A549 (cell line): ENCODE data around the gene XPNPEP1. TPM values are rescaled to one million over a fixed set of nuclear protein-coding genes. Genes with fewer than 3 reads are reported as not detected.

Experiments used
- ATAC-seq, 2 experiments: fragments of 200-7000 bp in 1 of 2; fragments of >200 bp in 1 of 2; cut with Nextera tagmentation in 1 of 2; cut with Tn5 transposase in 1 of 2; 3 replicates each; pipeline versions ENCODE4 v1.8.0 to v1.9.1; 2018 to 2020; ENCODE audit warnings: mild to moderate bottlenecking in 1 of 2, moderate library complexity in 1 of 2
- CTCF ChIA-PET: fragments of 300-600 bp; sonication (Branson Sonifier 250); formaldehyde crosslinking; extraction: SDS; loops from one replicate; lab custom pipeline; 2021; ENCODE audit warnings: antibody characterized with exemption, inconsistent platforms; lab: Yijun Ruan, JAX
- POLR2A ChIA-PET: fragments of 350-600 bp; formaldehyde crosslinking; extraction: SDS; loops from one replicate; lab custom pipeline; 2021; ENCODE audit warnings: antibody characterized with exemption, inconsistent platforms; lab: Yijun Ruan, JAX
- DNase-seq, 2 experiments: peaks; one replicate each; pipeline versions ENCODE4 v3.0.0 to v3.0.0-alpha.2; 2011 to 2016; ENCODE audit warnings: low read depth in 1 of 2, low spot score in 1 of 2
- FAIRE-seq: peaks from 2 replicates; lab custom pipeline; 2011; peaks lifted over from hg19 to GRCh38; lab: Jason Lieb, UNC
- H3K27ac ChIP-seq, 2 experiments: fragments of >200 bp; sonication (Bioruptor Twin); formaldehyde crosslinking; 3 replicates each; pipeline ENCODE4 v1.5.1; 2016 to 2017
- H3K4me1 ChIP-seq: fragments of >200 bp; sonication (Bioruptor Twin); formaldehyde crosslinking; 3 replicates; pipeline ENCODE4 v1.6.1; 2016
- H3K4me2 ChIP-seq: fragments of >200 bp; sonication (Bioruptor Twin); formaldehyde crosslinking; 3 replicates; pipeline ENCODE4 v1.6.1; 2016
- H3K4me3 ChIP-seq: fragments of >200 bp; sonication (Bioruptor Twin); formaldehyde crosslinking; 3 replicates; pipeline ENCODE4 v1.5.1; 2016
- H3K9me3 ChIP-seq: fragments of >200 bp; sonication (Bioruptor Twin); formaldehyde crosslinking; 3 replicates; pipeline ENCODE4 v1.6.1; 2016
- CBX2 ChIP-seq: fragments of 200-600 bp; sonication (generic); IDR thresholded peaks from 2 replicates; pipeline ENCODE4 v1.6.1; 2016; ENCODE audit warnings: low read depth, mild to moderate bottlenecking, borderline replicate concordance
- CBX8 ChIP-seq: fragments of 200-600 bp; sonication (generic); IDR thresholded peaks from 2 replicates; pipeline ENCODE4 v1.6.1; 2016
- EHMT2 ChIP-seq: fragments of 200-600 bp; sonication (generic); IDR thresholded peaks from 2 replicates; pipeline ENCODE4 v1.6.1; 2016; ENCODE audit warnings: antibody characterized with exemption, low read depth, mild to moderate bottlenecking, moderate library complexity
- GATA3 ChIP-seq: IDR thresholded peaks from 2 replicates; pipeline ENCODE4 v1.6.1; 2012; ENCODE audit warnings: borderline replicate concordance
- HDAC2 ChIP-seq: fragments of 200-600 bp; sonication (generic); IDR thresholded peaks from 2 replicates; pipeline ENCODE4 v1.6.1; 2016
- MYC ChIP-seq: IDR thresholded peaks from 2 replicates; pipeline ENCODE4 v1.6.1; 2012; ENCODE audit warnings: mild to moderate bottlenecking, inconsistent platforms, low read length, improper control_type of control experiment, borderline replicate concordance
- NFE2L2 ChIP-seq: fragments of 150-350 bp; conservative IDR thresholded peaks from 2 replicates; pipeline ENCODE4 v1.6.1; 2014; ENCODE audit warnings: low read length
- NR3C1 ChIP-seq: fragments of >200 bp; sonication (Bioruptor Twin); formaldehyde crosslinking; IDR thresholded peaks from 3 replicates; pipeline ENCODE4 v1.6.1; 2017
- POLR2AphosphoS2 ChIP-seq: conservative IDR thresholded peaks from 2 replicates; pipeline ENCODE4 v1.6.1; 2012; ENCODE audit warnings: low read length, improper control_type of control experiment, inconsistent platforms
- RNF2 ChIP-seq: fragments of 200-600 bp; sonication (generic); IDR thresholded peaks from 2 replicates; pipeline ENCODE4 v1.6.1; 2016; ENCODE audit warnings: low read depth, mild to moderate bottlenecking, antibody characterized with exemption, moderate library complexity, borderline replicate concordance
- SREBF2 ChIP-seq: fragments of 450-650 bp; IDR thresholded peaks from 2 replicates; pipeline ENCODE4 v1.6.1; 2014; ENCODE audit warnings: mild to moderate bottlenecking, moderate library complexity
- TP53 ChIP-seq: fragments of 250-450 bp; sonication (Bioruptor Pico); IDR thresholded peaks from 2 replicates; pipeline ENCODE4 v1.5.0; 2021; ENCODE audit warnings: mild to moderate bottlenecking, moderate library complexity
- WGBS: methylation state at CpG from one replicate; pipeline ENCODE4 v1.1.6; 2017; ENCODE audit errors: missing lambda C conversion rate; 5-methylcytosine and 5-hydroxymethylcytosine counted together
- polyA plus RNA-seq, 4 experiments: library from polyadenylated mRNA; depleted of rRNA in 3 of 4; stranded (reverse); fragments of >200 nt; fragmentation: RNase III in 1 of 4; extraction: RNeasy Plus Mini Kit Qiagen cat#74134 plus additional on column Dnase treatment in 1 of 4; gene quantifications; 2 replicates in 3 of 4; 3 replicates in 1 of 4; pipeline ENCODE4 v1.2.3, GENCODE V29; 2011 to 2017
- TF ChIP-seq, protein P1 (sequence below): fragments of 200-600 bp; sonication (generic); IDR thresholded peaks from 2 replicates; pipeline ENCODE4 v1.6.1; 2016; ENCODE audit warnings: antibody characterized with exemption, mild to moderate bottlenecking, moderate library complexity
- TF ChIP-seq, protein P2 (sequence below): fragments of 250-450 bp; sonication (Bioruptor Pico); IDR thresholded peaks from 2 replicates; pipeline ENCODE4 v1.5.0; 2021; ENCODE audit warnings: mild to moderate bottlenecking, moderate library complexity, borderline replicate concordance
- TF ChIP-seq, protein P3 (sequence below): fragments of 150-350 bp; IDR thresholded peaks from 2 replicates; pipeline ENCODE4 v1.6.1; 2014; ENCODE audit warnings: low read depth, mild to moderate bottlenecking, low read length
- TF ChIP-seq, protein P4 (sequence below): IDR thresholded peaks from 2 replicates; pipeline ENCODE4 v1.6.1; 2012; ENCODE audit warnings: low read depth, borderline replicate concordance
- TF ChIP-seq, protein P5 (sequence below): fragments of 250-450 bp; sonication (Bioruptor Pico); IDR thresholded peaks from 2 replicates; pipeline ENCODE4 v1.5.0; 2020; ENCODE audit warnings: low read depth, mild to moderate bottlenecking, moderate library complexity
- TF ChIP-seq, protein P6 (sequence below): fragments of 450-650 bp; IDR thresholded peaks from 2 replicates; pipeline ENCODE4 v1.6.1; 2014; ENCODE audit warnings: antibody characterized with exemption

XPNPEP1 gene
- polyA plus RNA-seq, 2 of the 4 experiments (the other 2 are of a cell fraction): 32.5 to 53.9 TPM

DNA sequence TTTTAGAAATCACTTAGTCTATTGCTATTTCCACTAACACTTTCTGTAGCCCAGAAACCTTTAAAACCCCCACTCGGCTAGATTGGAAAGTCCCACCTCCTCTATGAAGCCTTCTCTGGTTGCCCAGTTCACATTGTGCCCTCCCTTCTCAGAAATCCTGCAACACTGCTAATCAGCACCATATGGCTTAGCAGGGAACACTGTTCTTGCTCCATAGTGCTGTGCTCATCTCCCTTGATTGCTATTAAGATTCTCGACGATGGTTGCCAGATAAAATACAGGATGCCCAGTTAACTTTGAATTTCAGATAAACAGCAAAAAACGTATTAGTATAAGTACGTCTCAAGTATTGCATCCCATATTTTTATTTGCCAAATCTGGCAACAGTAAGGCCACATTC is 40.1 kb upstream of the XPNPEP1 start:
- ChIA-PET CTCF (interaction anchor here (2.8 kb wide), 1 partner anchor 79 kb away, joined by 9 read pairs; no protein-coding TSS in a partner anchor), POLR2A (interaction anchor here (0.6 kb wide), 1 partner anchor 24 kb away, joined by 5 read pairs; no protein-coding TSS in a partner anchor)
- WGBS: 88% methylated on average over 5 of the region's 5 CpGs
- Histone ChIP-seq H3K4me1 (peaks cover 33% of the 10 kb centered on the region), H3K4me3 (no peak overlapping the region), H3K4me2 (no peak overlapping the region), H3K27ac (no peak overlapping the region), H3K9me3 (no peaks in the 10 kb centered on the region)
- TF ChIP-seq, protein P1, sequence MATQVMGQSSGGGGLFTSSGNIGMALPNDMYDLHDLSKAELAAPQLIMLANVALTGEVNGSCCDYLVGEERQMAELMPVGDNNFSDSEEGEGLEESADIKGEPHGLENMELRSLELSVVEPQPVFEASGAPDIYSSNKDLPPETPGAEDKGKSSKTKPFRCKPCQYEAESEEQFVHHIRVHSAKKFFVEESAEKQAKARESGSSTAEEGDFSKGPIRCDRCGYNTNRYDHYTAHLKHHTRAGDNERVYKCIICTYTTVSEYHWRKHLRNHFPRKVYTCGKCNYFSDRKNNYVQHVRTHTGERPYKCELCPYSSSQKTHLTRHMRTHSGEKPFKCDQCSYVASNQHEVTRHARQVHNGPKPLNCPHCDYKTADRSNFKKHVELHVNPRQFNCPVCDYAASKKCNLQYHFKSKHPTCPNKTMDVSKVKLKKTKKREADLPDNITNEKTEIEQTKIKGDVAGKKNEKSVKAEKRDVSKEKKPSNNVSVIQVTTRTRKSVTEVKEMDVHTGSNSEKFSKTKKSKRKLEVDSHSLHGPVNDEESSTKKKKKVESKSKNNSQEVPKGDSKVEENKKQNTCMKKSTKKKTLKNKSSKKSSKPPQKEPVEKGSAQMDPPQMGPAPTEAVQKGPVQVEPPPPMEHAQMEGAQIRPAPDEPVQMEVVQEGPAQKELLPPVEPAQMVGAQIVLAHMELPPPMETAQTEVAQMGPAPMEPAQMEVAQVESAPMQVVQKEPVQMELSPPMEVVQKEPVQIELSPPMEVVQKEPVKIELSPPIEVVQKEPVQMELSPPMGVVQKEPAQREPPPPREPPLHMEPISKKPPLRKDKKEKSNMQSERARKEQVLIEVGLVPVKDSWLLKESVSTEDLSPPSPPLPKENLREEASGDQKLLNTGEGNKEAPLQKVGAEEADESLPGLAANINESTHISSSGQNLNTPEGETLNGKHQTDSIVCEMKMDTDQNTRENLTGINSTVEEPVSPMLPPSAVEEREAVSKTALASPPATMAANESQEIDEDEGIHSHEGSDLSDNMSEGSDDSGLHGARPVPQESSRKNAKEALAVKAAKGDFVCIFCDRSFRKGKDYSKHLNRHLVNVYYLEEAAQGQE: no peak
- TF ChIP-seq POLR2AphosphoS2: no peak
- TF ChIP-seq, protein P2, sequence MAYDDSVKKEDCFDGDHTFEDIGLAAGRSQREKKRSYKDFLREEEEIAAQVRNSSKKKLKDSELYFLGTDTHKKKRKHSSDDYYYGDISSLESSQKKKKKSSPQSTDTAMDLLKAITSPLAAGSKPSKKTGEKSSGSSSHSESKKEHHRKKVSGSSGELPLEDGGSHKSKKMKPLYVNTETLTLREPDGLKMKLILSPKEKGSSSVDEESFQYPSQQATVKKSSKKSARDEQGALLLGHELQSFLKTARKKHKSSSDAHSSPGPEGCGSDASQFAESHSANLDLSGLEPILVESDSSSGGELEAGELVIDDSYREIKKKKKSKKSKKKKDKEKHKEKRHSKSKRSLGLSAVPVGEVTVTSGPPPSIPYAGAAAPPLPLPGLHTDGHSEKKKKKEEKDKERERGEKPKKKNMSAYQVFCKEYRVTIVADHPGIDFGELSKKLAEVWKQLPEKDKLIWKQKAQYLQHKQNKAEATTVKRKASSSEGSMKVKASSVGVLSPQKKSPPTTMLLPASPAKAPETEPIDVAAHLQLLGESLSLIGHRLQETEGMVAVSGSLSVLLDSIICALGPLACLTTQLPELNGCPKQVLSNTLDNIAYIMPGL (CRISPR knock-in tag): no peak
- TF ChIP-seq EHMT2: no peak
- ATAC-seq: no peak
- no peak for FAIRE-seq
- no peak for DNase-seq

DNA sequence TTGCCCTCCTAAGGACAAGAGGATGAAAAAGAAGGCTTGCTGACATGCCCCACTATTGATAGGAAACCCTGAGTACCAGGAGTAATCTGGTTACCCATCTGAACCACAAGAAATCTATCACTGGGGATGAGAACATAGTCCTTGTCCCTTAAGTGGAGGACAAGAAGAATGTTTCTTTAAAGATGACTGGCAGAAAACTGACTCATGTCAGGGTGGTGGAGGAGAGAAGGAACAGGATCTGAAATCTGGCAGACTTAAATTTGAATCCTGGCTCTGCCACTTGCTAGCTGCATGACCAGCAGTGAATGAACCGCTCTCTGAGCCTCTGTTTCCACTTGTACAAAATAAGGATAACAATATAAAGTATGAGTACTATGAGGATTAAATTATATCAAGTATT is 38.9 kb upstream of the XPNPEP1 start:
- no peak overlapping the region for H3K4me2 ChIP-seq
- no peak for ATAC-seq
- CTCF ChIA-PET: no interaction called here
- FAIRE-seq: no peak
- 94% methylated on average over 1 of the region's 1 CpG for WGBS
- TF ChIP-seq CBX2 (no peak), HDAC2 (no peak), GATA3 (no peak), MYC (no peak), SREBF2 (no peak), NFE2L2 (0 out of 2 replicates have a peak, but pooled peaks have one; percentile 20)
- TF ChIP-seq, protein P3, sequence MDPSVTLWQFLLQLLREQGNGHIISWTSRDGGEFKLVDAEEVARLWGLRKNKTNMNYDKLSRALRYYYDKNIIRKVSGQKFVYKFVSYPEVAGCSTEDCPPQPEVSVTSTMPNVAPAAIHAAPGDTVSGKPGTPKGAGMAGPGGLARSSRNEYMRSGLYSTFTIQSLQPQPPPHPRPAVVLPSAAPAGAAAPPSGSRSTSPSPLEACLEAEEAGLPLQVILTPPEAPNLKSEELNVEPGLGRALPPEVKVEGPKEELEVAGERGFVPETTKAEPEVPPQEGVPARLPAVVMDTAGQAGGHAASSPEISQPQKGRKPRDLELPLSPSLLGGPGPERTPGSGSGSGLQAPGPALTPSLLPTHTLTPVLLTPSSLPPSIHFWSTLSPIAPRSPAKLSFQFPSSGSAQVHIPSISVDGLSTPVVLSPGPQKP: no peak
- no peak for DNase-seq
- H3K9me3 ChIP-seq: no peaks in the 10 kb centered on the region
- H3K27ac ChIP-seq: no peak overlapping the region
- no peak overlapping the region for H3K4me3 ChIP-seq
- POLR2A ChIA-PET: no interaction called here
- peaks cover 25% of the 10 kb centered on the region for H3K4me1 ChIP-seq

DNA sequence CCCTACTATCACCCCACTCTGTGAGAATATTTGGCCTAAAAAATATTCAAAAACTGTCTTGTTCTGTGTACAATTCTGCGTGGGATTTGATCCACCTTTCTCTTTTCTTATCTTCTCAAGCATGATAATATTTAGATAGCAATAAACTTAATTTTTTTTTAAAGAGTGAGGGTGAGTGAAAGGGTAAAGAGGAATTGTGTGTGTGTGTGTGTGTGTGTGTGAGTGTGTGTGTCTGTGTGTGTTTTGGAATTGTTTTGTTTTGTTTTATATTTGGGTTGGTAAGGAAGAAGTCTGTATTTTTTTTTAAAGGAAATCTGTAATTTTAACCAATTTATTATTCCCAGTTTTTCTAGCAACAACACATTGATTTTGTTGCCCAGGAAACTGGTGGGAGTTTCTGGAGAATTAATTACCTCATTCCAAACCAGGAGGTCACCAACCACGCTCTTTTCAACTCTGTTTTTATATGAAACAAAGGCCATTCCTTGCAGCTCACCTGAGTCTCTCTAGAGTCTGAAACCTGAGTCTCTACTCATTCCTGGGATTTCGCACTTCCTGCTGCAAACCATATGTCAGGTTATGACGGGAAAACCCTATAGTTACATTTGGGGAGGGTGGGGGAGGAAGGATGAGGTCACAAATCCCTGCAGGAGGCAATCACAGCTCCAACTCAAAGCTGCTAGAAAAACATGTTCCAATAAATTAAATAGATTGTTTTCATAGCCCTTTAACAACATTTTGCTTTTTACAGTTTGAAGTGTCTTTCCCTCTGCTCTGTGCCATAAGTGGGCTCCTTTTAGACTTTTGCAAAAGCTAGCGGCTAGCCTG is 38.1 kb upstream of the XPNPEP1 start:
- ChIA-PET POLR2A (no interaction called here), CTCF (no interaction called here)
- Histone ChIP-seq H3K4me3 (no peak overlapping the region), H3K9me3 (no peaks in the 10 kb centered on the region), H3K4me2 (no peak overlapping the region), H3K4me1 (peaks cover 17% of the 10 kb centered on the region), H3K27ac (no peak overlapping the region)
- 73% methylated on average over 5 of the region's 5 CpGs for WGBS
- DNase-seq (no peak), FAIRE-seq (no peak), ATAC-seq (no peak)
- TF ChIP-seq CBX2 (no peak), NR3C1 (no peak), TP53 (CRISPR knock-in tag) (no peak), RNF2 (no peak), CBX8 (no peak)
- TF ChIP-seq, protein P4, sequence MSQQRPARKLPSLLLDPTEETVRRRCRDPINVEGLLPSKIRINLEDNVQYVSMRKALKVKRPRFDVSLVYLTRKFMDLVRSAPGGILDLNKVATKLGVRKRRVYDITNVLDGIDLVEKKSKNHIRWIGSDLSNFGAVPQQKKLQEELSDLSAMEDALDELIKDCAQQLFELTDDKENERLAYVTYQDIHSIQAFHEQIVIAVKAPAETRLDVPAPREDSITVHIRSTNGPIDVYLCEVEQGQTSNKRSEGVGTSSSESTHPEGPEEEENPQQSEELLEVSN: no peak
- TF ChIP-seq, protein P5, sequence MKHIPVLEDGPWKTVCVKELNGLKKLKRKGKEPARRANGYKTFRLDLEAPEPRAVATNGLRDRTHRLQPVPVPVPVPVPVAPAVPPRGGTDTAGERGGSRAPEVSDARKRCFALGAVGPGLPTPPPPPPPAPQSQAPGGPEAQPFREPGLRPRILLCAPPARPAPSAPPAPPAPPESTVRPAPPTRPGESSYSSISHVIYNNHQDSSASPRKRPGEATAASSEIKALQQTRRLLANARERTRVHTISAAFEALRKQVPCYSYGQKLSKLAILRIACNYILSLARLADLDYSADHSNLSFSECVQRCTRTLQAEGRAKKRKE: no peak
- TF ChIP-seq, protein P6, sequence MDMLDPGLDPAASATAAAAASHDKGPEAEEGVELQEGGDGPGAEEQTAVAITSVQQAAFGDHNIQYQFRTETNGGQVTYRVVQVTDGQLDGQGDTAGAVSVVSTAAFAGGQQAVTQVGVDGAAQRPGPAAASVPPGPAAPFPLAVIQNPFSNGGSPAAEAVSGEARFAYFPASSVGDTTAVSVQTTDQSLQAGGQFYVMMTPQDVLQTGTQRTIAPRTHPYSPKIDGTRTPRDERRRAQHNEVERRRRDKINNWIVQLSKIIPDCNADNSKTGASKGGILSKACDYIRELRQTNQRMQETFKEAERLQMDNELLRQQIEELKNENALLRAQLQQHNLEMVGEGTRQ: no peak
